Mucosa of stomach (tissue), 1 donor: ENCODE measurements around the gene SVEP1.

Experiments used
- H3K27me3 ChIP-seq: one replicate; pipeline ENCODE4 v1.7.0; 2013; ENCODE audit warnings: mild to moderate bottlenecking, low read length; ENCODE audit not compliant: control insufficient read depth, insufficient read depth
- H3K36me3 ChIP-seq: one replicate; pipeline ENCODE4 v1.7.0; 2013; ENCODE audit warnings: low read length; ENCODE audit not compliant: control insufficient read depth, insufficient read depth
- H3K4me1 ChIP-seq: one replicate; pipeline ENCODE4 v1.7.0; 2013; ENCODE audit warnings: mild to moderate bottlenecking, low read length; ENCODE audit not compliant: control insufficient read depth, insufficient read depth
- H3K4me3 ChIP-seq: one replicate; pipeline ENCODE4 v1.7.0; 2013; ENCODE audit warnings: low read length
- H3K9ac ChIP-seq: one replicate; pipeline ENCODE4 v1.7.0; 2013; ENCODE audit warnings: mild to moderate bottlenecking, low read length, moderate library complexity
- H3K9me3 ChIP-seq: one replicate; pipeline ENCODE4 v1.7.0; 2013; ENCODE audit warnings: mild to moderate bottlenecking, low read length, moderate library complexity; ENCODE audit not compliant: control insufficient read depth
- donor health status: Pancreatic carcinoma.

SVEP1 gene

GRCh38 chr9:110601098-110601497, 21.6 kb upstream of the SVEP1 start:
- H3K9ac ChIP-seq = no peak overlapping the region
- H3K4me3 ChIP-seq = no peak overlapping the region
- H3K36me3 ChIP-seq = no peaks in the 10 kb centered on the region
- H3K27me3 ChIP-seq = no peaks in the 10 kb centered on the region
- no peaks in the 10 kb centered on the region for H3K4me1 ChIP-seq
- H3K9me3 ChIP-seq = no peaks in the 10 kb centered on the region

GRCh38 chr9:110599468-110599867, 19.9 kb upstream of the SVEP1 start:
- Histone ChIP-seq H3K9me3 (no peaks in the 10 kb centered on the region), H3K9ac (no peak overlapping the region), H3K36me3 (no peaks in the 10 kb centered on the region), H3K4me3 (no peak overlapping the region), H3K4me1 (no peaks in the 10 kb centered on the region), H3K27me3 (no peaks in the 10 kb centered on the region)

GRCh38 chr9:110592044-110592830, 12.7 kb upstream of the SVEP1 start:
- no peak overlapping the region for H3K4me3 ChIP-seq
- no peaks in the 10 kb centered on the region for H3K36me3 ChIP-seq
- H3K27me3 ChIP-seq = no peaks in the 10 kb centered on the region
- no peak overlapping the region for H3K9ac ChIP-seq
- H3K4me1 ChIP-seq = no peaks in the 10 kb centered on the region
- H3K9me3 ChIP-seq = no peaks in the 10 kb centered on the region

DNA sequence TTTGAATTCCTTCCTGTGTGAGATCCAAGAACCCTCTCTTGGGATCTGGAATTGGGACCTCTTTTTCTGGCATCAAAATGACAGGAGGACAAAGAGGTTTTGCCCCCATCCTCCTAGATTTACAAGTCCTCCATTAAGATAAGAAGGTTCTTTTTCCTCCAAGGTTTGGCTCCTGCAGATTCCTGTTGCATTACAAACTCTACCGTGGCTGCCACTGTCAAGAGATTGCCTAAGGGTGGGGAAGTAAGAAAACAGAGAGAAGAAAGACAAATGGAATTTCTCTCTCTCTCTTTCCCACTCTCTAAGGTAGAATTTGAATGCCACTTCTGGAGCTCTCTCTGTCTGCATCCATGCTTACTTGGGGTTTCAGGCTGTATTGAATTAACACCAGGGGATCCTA, 12.0 kb upstream of the SVEP1 start:
- Histone ChIP-seq H3K4me3 (no peak overlapping the region), H3K27me3 (no peaks in the 10 kb centered on the region), H3K9me3 (no peaks in the 10 kb centered on the region), H3K9ac (no peak overlapping the region), H3K4me1 (no peaks in the 10 kb centered on the region), H3K36me3 (no peaks in the 10 kb centered on the region)

GRCh38 chr9:110590816-110591215, 11.3 kb upstream of the SVEP1 start:
- H3K4me1 ChIP-seq = no peaks in the 10 kb centered on the region
- no peak overlapping the region for H3K4me3 ChIP-seq
- no peaks in the 10 kb centered on the region for H3K9me3 ChIP-seq
- no peak overlapping the region for H3K9ac ChIP-seq
- H3K36me3 ChIP-seq = no peaks in the 10 kb centered on the region
- no peaks in the 10 kb centered on the region for H3K27me3 ChIP-seq

DNA sequence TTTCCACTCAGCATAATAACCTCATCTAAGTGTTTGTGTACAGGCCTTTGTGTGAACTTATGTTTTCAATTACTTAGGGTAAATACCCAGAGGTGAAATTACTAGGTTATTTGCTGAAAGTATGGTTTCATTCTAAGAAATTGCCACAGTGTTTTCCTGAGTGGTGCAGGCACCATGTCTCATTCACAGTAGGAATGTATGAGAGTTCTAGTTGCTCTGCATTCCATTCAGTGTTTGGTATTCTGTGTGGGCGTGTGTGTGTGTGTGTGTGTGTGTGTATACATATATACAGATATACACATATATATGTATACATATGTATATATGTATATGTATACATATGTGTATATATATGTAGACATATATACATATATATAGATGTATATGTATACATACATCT, 8.8 kb upstream of the SVEP1 start:
- Histone ChIP-seq H3K4me3 (no peak overlapping the region), H3K36me3 (no peaks in the 10 kb centered on the region), H3K9ac (no peak overlapping the region), H3K27me3 (no peaks in the 10 kb centered on the region), H3K9me3 (no peaks in the 10 kb centered on the region), H3K4me1 (no peaks in the 10 kb centered on the region)

DNA sequence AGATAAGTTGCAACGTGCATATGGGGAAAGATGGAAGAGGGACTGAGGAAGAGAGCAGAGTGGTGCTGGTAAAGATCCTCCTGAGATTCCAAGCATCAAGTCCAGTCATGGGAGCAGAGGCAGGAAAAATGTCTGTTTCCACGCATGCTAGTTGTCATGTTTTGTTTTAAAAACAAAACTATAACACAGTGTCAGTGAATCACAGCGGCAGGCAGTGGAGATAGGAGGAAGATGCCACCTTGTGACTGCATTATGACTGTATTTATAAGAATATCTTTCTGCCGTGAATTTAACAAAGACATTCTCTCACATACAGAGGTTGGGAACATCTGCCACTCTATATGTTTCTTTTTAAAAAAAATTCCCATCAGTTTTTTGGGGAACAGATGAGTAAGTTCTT, 3.7 kb upstream of the SVEP1 start:
- Histone ChIP-seq H3K4me3 (no peak overlapping the region), H3K36me3 (no peaks in the 10 kb centered on the region), H3K9ac (no peak overlapping the region), H3K27me3 (peaks cover 19% of the 10 kb centered on the region), H3K9me3 (no peaks in the 10 kb centered on the region), H3K4me1 (peaks cover 3% of the 10 kb centered on the region)

DNA sequence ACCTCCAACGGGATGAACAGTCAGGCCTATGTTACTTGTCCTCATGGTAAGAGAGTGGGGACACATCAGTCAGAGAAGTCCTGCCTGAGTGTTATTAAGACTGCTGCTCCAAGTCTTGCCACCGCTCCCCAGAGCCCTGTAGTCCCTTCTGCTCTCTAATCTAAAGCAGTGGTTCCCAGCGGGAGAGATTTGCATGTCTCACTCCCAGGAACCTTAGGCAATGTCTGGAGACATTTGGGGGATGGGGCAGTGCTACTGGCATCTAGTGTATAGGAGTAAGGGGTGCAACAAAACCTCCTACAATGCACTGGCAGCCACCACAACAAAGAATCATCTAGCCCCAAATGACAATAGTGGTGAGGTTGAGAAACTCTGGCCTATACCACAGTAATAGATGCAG, 2.6 kb upstream of the SVEP1 start:
- Histone ChIP-seq H3K4me3 (no peak overlapping the region), H3K9me3 (no peaks in the 10 kb centered on the region), H3K9ac (no peak overlapping the region), H3K27me3 (peaks cover 19% of the 10 kb centered on the region), H3K36me3 (no peaks in the 10 kb centered on the region), H3K4me1 (peaks cover 3% of the 10 kb centered on the region)

DNA sequence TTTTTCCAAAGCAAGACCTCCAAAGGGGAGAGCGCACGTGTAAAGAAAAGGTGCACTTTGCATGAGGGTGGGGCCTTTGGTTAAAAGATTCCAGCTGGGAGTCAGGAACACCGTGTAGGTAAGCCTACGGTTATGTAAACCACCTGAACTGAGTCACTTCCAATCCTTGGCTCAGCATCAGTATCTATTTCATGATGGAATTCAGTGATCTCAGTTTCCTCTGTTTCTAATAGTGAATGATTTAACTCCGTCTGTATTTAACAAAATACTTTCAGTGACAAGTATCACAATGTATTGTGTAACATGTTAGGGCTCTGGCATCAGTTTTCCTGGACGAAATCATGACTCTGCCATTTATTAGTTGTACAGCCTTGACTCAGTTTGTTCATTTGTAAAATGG, 1.3 kb upstream of the SVEP1 start:
- Histone ChIP-seq H3K9me3 (no peaks in the 10 kb centered on the region), H3K4me3 (no peak overlapping the region), H3K4me1 (peaks cover 3% of the 10 kb centered on the region), H3K36me3 (no peaks in the 10 kb centered on the region), H3K27me3 (peaks cover 19% of the 10 kb centered on the region), H3K9ac (no peak overlapping the region)

DNA sequence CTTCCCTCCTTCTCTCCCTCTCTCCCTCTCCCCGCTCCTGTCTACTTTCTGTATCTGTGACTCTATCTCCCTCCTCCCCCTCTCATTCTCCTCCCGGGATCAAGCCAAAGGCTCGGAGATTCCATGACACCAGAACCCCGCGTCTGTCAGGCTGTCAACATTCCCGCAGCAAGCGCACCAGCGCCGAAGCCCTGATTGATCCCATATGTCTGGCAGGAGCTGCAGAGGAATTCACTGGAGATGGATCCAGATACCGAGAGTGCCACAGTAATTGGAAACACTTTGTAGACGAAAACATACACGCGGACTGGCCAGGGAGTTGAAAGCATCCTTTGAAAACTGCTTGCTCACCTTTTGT, 300 bp upstream of the SVEP1 start:
- H3K9me3 ChIP-seq = no peaks in the 10 kb centered on the region
- peak overlapping the region; percentile 47 for H3K9ac ChIP-seq
- peaks cover 19% of the 10 kb centered on the region for H3K27me3 ChIP-seq
- H3K4me1 ChIP-seq = peaks cover 3% of the 10 kb centered on the region
- no peak overlapping the region for H3K4me3 ChIP-seq
- no peaks in the 10 kb centered on the region for H3K36me3 ChIP-seq

GRCh38 chr9:110578575-110579033, 937 bp downstream of the SVEP1 start:
- peaks cover 3% of the 10 kb centered on the region for H3K4me1 ChIP-seq
- no peak overlapping the region for H3K4me3 ChIP-seq
- H3K9me3 ChIP-seq = no peaks in the 10 kb centered on the region
- H3K9ac ChIP-seq = peak overlapping the region; percentile 47
- peaks cover 19% of the 10 kb centered on the region for H3K27me3 ChIP-seq
- no peaks in the 10 kb centered on the region for H3K36me3 ChIP-seq

DNA sequence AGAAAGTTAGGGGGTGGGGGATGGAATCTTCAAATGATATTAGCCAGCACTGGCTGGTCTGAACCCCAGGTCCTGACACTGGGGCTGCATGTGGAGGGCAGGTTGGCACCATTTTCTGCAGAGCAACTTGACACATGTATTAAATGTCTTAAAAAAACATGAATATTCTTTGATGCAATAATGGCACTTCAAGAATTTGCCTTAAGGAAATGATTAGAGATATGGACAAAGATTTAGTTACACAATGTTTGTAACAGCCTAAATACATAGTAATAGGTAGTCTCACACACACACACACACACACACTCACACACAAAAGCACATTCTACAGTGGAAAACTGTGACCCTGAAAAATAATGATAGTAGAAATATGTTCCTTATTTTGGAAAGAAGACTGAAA, 3.6 kb downstream of the SVEP1 start:
- Histone ChIP-seq H3K9ac (no peak overlapping the region), H3K9me3 (no peaks in the 10 kb centered on the region), H3K27me3 (peaks cover 19% of the 10 kb centered on the region), H3K36me3 (no peaks in the 10 kb centered on the region), H3K4me3 (no peak overlapping the region), H3K4me1 (peaks cover 3% of the 10 kb centered on the region)

DNA sequence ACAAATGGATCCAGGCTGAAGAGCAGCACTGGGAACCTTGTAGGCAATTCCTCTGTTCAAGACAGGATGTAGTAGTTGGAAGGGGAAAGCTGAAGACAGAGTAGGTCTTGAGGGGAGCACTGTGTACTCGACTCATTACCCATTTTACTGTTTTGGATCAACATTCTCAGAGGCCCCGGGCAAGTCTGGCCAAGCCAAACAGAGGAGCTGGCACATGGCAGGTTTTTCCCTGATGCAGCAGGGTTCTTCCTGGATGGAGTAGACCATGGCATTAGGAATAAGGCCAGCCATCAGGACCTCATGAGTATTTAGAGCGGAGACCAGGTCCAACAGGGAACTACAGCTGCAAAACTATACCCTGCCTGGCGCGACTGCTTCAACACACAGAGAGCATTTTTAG, 4.4 kb downstream of the SVEP1 start:
- Histone ChIP-seq H3K9me3 (no peaks in the 10 kb centered on the region), H3K36me3 (no peaks in the 10 kb centered on the region), H3K4me3 (no peak overlapping the region), H3K27me3 (peaks cover 18% of the 10 kb centered on the region), H3K4me1 (peaks cover 3% of the 10 kb centered on the region), H3K9ac (no peak overlapping the region)
